GM19328 (cell line): ENCODE data around the gene MBD3.
"Not testable (repeated sequence)": the region's sequence is repeated elsewhere in the genome, so short reads cannot be mapped to it uniquely, and the experiment has no call there.

ENCODE experiments used
- ATAC-seq: cut with Tn5 transposase; IDR thresholded peaks from one replicate; pipeline ENCODE4 v1.9.1; 2021; ENCODE audit warnings: mild to moderate bottlenecking, moderate library complexity; ENCODE audit not compliant: unreplicated experiment

Gene MBD3

DNA sequence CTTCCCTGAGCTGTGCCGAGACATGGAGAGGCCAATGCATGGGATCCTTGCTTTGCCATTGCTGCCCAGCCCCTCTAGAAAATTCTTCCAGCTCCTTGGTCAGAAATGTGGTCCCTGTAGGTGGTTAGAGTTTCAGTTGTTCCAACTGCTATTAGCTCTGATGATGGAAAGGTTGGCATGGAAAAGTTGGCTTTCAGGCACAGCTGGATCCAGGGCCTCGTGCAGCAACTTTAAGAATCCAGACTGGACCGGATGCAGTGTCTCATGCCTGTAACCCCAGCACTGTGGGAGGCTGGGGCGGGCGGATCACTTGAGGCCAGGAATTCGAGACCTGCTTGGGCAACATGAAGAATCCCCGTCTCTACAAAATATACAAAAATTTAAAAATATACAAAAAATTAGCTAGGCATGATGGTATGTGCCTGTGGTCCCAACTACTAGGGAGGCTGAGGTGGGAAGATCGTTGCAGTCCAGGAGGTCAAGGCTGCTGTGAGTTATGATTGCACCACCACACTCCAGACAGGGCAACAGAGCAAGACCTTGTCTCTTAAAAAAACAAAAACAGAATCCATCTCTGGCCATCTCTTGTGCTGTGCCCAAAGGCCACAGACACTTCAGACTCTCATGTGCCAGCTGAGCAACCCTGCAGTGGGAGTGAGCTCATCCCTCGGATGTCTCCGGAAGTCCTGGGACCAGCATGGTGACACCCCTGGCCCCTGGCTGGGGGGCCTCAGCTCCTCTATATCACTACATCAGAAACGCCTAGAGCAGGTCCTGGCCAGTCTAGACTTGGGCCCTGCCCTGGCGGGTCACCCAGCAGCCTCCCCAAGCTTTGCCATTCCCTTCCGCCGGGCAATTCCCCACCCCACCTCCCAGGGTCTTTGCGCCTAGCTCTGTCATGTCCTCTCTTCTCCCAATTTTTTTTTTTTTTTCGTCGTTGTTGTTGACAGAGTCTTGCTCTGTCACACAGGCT lies 41.3 kb downstream of the MBD3 start:
- no peak for ATAC-seq

DNA sequence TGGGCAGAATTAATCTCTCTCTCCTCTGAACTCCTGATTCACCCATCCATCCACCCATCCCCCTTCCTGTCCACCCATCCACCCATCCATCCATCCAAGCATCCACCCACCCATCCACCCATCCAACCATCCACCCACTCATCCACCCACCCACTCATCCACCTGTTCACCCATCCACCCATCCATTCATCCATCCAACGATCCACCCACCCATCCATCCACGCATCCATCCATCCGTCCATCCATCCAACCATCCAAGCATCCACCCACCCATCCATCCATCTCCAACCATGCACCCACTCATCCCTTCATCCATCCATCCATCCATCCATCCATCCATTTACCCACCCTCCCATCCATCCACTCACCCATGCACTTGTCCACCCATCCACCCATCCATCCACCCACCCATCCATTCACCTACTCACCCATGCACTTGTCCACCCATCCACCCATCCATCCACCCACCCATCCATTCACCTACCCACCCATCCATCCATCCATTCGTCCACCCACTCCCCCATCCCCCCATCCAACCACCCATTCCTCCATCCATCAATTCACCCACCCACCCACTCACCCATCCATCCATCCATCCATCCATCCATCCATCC lies 43.2 kb downstream of the MBD3 start:
- ATAC-seq, result no peak

DNA sequence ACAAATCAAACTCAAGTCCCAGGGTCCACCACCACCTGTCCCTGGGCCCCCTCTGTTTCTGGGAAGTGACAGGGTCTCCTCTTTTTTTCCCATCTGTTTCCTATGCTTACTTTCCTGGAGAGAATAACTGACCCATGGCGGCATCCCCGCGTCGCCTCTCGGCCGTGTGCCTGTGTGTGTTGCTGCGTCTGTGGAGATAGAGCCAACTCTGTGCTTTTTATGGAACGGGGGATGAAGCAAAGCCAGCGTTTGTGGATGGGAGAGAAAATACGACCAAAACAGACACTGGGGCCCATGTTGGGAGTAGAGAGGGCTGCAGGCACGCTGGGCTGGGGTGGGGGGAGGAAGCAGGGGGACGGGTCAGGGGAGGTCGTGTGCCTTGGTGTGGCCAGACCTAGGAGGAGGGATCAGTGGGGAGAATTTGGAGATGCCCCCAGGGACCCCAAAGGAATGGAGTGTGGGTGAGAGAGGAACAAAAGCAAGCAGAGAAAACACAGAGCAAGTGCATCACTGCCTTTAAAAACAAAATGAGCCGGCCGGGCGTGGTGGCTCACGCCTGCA lies 52.2 kb downstream of the MBD3 start:
- ATAC-seq, result no peak

DNA sequence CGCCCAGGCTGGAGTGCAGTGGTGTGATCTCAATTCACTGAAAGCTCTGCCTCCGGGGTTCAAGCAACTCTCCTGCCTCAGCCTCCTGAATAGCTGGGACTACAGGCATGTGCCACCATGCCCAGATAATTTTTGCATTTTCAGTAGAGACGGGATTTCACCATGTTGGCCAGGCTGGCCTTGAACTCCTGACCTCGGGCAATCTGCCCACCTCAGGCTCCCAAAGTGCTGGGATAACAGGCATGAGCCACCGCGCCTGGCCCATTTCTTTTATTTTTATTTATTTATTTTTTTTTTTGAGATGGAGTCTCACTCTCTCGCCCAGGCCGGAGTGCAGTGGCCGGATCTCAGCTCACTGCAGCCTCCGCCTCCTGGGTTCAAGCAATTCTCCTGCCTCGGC lies 52.9 kb downstream of the MBD3 start:
- ATAC-seq, result not testable (repeated sequence)

DNA sequence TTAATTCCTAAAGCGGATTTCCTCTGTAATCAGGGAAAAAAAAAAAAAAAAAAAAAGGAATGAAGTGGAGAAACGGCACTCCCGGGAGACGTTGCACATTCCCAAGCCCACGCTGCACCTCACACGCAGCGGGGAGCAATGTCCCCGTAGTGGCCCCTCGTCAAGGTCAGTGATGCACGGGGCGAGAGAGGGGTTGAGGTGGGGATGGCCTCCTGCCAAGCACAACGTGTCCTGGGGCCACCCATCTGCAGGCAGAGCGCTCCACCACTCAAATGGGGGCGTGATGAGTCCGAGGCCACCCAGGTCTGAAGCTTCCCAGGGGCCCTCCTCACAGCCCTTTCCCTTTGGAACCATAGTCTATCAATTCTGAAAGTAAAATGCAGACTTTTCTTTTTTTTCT lies 53.7 kb downstream of the MBD3 start:
- ATAC-seq, result no peak

DNA sequence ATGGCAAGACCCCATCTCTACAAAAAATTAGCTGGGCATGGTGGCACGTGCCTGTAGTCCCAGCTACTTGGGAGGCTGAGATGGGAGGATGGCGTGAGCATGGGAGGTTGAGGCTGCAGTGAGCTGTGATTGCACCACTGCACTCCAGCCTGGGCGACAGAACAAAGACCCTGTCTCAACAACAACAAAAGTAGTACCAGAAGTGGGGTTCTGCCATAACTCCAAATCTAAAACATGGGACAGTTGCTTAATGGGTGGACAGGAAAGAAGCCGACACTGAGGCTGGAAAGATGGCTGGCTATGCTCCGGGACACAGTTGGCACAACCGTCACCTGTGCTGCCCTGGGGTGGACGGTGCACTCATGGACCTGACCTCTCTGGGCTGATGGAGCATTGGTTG lies 57.0 kb downstream of the MBD3 start:
- ATAC-seq, result not testable (repeated sequence)

DNA sequence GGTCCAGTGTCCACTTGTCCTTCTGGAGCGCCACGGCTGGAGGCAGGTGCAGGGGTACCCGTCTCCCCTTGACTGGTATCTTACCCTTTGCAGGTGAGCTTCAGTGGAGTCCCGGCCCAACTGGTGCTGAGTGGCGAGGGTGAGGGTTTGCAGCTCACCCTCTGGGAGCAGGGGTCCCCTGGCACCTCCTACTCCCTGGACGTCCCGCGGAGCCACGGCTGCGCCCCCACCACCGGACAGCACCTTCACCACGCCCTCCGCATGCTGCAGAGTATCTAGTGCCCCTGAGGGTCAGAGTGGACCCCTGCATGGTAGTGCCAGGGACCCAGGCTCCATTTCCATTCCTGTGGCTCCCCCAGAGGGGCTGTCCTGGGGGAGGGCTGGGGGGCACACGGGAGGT lies 57.7 kb downstream of the MBD3 start:
- ATAC-seq, result no peak

DNA sequence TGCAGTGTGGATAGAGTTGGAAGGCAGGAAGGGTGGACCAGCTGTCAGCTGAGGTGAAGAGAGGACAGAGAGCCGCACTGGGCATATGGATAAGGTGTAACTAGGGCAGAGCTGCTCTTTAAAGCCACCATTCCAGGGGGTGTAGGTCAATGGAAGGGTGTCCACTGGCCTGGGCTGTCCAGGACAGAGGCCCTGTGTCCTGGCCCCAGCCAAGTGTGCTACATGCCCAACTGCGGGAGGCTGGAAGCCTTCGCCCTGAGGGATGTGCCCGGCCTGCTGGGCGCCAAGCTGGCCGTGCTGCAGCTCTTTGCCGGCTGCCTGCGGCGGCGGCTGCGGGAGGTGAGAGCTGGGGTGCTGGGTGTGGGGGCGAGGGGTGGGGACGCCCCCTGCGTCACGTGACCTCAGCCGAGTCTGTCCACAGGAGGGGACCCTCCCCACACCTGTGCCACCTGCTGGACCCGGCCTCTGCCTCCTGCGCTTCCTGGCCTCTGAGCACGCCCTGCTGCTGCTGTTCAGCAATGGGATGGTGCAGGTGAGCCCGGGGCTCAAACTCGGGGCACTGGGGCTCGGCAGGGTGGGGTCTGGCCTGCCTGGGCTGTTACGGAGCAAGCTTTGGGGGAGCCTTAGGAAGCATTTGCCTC lies 59.0 kb downstream of the MBD3 start:
- no peak for ATAC-seq

DNA sequence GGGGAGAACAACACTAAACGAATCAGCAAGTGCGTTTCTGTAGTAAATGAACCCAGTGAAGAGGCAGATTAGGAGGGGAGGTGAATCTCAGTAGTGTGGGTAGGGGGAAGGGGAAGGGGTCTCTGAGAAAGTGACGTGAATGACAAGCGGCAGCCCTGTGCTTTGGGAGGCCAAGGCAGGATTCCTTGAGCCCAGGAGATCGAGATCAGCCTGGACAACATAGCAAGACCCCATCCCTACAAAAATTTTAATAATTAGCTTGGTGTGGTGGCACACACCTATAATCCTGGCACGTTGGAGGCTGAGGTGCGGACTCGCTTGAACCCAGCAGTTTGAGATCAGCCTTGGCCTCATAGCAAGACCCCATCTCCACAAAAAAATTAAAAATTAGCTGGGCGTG lies 60.7 kb downstream of the MBD3 start:
- ATAC-seq, result no peak

DNA sequence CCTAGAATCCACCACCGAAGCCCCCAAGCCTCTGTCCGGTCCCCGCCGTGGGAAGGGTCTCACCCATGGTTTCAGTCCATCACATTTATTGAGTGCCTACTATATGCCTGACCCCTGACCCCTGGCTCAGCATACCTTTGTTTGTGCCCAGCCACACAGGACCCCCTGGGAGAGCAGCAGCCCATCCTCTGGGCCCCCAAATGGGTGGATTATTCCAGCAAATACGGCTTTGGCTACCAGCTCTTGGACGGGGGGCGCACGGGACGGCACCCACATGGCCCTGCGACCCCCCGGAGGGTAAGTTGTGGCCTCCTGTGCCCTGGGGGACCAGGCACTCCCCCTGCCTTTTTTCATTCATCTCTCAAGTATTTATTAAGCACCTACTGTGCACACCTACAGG lies 61.1 kb downstream of the MBD3 start:
- no peak for ATAC-seq

DNA sequence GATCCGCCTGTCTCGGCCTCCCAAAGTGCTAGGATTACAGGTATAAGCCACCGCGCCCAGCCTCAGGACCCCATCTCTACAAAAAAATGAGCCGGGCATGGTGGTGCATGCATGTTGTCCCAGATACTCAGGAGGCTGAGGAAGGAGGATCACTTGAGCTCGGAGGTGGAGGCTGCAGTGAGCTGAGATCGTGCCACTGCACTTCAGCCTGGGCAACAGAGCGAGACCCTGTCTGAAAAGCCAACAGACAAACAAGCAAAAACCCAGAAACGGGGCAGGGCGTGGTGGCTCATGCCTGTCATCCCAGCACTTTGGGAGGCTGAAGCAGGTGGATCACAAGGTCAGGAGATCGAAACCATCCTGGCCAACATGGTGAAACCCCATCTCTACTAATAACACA lies 61.8 kb downstream of the MBD3 start:
- ATAC-seq, result not testable (repeated sequence)

DNA sequence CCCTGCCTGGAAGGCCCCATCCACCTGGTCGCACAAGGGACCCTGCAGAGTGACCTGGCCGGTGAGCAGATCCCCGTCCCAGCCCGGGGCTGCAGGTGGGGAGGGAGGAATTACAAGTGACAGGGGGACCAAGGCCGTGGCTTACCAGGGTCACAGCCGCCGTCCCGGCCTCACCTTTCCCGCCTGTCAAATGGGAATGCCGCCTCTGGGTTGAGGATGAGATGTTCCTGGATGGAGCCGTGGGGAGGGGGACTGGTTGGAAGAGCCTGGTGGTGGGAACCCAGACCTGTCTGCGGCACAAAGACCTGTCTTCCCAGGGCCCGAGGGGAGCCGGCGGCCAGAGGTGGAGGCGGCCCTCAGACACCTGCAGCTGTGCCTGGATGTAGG lies 63.2 kb downstream of the MBD3 start:
- ATAC-seq, result no peak

DNA sequence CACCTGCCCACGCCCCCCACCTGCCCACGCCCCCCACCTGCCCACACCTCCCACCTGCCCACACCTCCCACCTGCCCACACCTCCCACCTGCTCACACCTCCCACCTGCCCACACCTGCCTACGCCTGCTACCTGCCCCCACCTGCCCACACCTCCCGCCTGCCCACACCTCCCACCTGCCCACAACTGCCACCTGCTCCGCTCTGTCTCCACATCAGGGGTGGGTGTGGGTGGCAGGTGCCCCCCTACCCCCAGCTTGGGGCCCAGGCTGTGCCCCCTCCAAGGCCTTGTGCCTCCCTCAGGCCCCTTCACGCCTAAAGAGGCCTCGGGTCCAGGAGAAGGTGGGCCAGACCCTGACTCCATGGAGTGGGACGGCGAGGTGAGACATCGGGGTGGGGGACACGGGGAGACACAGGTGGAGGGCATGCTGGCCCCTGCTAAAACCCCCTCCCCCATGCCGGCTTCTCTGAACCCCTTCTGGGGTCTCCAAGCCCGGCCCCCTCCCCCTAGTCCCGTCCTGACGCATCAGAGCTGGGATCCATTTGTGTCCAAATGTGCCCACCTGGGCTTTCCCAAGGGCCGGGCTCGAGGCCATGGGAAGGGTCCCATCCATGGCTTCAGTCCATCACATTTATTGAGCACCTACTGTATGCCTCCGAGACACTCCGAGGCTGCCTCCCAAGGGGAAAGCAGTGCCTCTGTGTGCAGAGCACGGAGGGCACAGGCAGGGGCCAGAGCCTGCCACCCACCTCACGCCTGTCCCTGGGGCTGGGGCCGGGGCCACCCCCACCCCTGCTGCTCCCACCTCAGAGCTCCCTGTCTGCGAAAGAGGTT lies 63.9 kb downstream of the MBD3 start:
- no peak for ATAC-seq

DNA sequence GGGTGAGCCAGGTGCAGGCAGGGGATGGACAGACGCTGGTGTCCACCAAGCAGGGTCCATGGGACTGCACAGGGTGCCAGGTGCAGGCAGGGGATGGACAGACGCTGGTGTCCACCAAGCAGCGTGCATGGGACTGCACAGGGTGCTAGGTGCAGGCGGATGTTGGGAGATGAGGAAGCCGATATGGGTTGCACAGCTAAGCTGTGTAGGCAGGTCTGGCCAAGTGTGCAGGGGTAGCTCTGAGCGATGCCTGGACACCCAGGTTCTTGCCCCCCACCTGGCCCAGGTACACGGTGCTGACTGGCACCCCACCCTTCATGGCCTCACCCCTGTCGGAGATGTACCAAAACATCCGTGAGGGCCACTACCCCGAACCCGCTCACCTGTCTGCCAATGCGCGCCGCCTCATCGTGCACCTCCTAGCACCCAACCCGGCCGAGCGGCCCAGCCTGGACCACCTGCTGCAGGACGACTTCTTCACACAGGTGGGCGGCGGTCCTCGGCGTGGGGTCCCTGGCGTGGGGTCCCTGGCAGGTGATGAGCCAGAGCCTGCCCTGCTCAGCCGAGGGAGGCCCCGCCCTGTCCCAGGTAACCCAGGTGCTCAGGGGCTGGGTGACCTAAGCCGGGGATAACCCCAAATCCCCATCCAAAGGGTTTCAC lies 64.9 kb downstream of the MBD3 start:
- no peak for ATAC-seq

DNA sequence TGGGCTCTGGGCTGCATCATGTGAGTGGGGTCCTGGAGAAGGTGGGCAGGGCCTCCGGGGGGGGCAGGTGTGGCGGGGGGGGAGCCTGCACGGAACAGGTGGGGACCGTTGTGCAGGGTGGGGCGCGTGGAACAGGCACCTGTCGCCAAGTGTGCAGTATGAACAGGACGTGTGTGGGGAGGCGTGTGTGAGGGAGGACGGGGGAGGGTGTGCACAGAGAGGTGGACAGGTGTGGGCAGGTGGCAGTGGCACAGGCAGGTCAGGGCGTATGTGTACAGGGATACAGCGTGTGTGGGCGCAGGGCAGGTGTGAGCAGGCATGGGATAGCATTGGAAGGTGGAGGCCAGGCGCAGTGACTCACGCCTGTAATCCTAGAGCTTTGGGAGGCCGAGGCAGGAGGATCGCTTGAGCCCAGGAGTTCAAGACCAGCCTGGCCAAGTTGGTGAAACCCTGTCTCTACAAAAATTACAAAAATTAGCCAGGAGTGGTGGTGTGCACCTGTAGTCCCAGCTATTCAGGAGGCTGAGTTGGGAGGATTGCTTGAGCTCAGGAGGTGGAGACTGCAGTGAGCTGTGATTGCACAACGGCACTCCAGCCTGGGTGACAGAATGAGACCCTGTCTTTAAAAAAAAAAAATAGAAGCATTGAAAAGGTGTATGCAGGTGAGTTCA lies 65.6 kb downstream of the MBD3 start:
- ATAC-seq, result no peak

DNA sequence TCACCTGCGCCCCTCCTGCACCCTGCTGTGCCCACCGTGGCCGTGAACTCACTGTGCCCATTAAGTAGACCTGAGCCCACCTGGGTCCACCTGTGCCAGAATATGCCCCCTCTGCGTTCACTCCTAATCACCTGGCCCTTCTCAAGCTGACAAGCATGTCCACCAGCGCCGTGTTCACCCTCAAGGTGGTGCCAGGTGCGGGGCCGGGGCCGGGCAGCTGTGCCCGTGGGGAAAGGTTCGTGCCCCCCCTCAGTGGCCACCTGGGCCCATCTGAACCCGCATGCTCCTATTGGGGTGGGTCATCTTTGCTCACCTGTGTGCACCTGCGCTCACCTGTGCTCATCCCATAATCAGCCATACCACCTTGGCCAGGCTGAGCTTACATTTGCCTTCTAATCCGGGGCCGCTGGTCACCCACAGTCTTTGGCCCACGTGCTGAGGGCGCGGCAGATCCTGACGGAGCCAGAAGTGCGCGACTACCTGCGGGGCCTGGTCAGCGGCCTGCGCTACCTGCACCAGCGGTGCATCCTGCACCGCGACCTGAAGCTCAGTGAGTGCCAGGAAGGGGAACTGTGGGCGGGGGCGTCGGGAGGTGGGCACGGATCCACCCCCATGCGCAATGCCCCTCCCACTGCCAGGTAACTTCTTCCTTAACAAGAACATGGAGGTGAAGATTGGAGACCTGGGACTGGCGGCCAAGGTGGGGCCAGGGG lies 66.4 kb downstream of the MBD3 start:
- ATAC-seq, result no peak

DNA sequence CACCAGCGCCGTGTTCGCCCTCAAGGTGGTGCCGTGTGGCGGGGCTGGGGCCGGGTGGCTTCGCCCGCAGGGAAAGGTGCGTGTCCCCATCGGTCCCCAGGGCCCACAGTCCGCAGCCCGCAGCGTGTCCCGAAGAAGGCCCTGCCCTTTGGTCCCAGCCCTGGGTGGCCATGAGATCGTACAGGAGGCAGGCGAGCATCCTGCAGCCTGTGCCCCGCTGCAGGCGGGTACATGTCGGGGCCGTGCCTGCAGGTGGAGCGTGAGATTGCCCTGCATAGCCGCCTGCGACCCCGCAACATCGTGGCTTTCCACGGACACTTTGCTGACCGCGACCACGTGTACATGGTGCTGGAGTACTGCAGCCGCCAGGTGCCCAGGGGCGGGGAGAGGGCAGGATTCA lies 67.3 kb downstream of the MBD3 start:
- no peak for ATAC-seq

DNA sequence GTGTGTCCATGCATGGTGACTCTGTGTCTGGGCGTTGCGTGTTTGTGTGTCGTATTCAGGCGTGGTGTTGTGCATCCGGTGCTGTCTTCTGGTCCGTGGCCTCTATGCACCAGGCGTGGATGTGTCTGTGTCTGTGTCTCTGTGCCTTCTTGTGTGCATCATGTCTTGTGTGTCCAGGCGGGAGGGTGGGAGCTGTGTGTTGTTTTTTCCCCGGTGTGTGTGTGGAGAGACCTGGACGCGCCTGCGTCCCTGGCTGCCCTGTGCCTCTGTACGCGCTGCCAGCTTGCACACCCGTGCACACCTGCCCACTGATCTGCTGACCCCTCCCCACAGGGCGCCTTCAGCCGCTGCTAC lies 67.7 kb downstream of the MBD3 start:
- no peak for ATAC-seq

DNA sequence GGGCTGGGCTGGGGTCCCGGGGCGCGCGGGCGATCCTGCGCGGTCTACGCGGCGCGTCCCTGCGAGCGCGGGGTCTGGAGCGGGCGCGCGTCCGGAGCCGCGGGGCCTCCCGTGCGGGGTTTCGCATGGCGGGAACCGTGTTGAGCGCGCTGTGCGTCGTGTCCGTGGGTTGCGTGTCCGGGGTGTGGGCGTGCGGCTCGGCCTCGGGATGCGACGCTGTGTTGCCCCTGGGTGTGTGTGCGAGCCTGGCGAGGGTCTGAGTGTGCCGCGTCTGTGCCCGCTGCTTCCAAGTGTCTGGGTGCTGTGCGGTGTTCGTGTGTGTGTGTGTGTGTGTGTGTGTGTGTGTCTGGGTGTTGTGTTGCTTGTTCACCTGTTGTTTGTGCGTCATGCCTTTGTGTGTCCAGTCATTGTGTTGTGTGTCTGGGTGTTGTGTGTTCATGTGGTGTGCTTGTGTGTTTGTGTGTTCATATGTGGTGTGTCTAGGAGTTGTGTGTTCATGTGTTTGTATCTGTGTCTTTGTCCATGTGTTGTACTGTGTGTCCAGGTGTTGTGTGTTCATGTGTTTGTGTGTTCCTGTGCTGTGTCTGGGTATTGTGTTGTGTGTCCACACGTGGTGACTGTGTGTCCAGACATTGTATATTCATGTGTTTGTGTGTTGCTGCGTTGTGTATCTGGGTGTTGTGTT lies 68.2 kb downstream of the MBD3 start:
- no peak for ATAC-seq
